ENCODE measurements around the gene CACNA1E. TPM values are rescaled to one million over a fixed set of nuclear protein-coding genes. Genes with fewer than 3 reads are reported as not detected.

Gene CACNA1E
- total and polyA plus RNA-seq, 2 experiments from 2014 or later, result 0.32 to 1.1 TPM

DNA sequence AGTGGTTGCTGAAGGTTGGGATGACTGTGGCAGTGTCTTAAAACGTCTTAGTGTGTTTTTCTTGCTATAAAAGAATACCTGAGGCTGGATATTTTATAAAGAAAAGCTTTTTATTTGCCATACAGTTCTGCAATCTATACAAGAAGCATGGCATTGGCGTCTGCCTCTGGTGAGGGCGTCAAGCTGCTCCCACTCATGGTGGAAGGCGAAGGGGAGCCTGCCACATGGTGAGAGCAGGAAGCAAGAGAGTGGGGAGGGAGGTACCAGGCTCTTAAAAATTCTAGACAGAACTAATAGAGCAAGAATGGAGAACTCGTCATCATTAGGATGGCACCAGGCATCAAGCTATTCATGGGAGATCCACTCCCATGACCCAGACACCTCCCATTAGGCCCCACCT lies 140.5 kb downstream of the CACNA1E start:
- no peaks in the 10 kb centered on the region for H4K20me1 ChIP-seq (replicated peaks; ENCODE audit: insufficient read depth)
- H3K36me3 ChIP-seq (ENCODE audit: insufficient read depth), result no peaks in the 10 kb centered on the region
- H3K4me3 Mint-ChIP-seq, result no peak overlapping the region
- no peaks in the 10 kb centered on the region for H3K79me2 ChIP-seq (replicated peaks; ENCODE audit: insufficient read depth)
- H3K4me1 Mint-ChIP-seq, result peaks cover 2% of the 10 kb centered on the region; the same call in 1 of the 3 replicates
- peaks cover 1% of the 10 kb centered on the region for H3K27me3 Mint-ChIP-seq (ENCODE audit: insufficient read depth, low read depth, poor library complexity)
- no peak overlapping the region for H3K27ac Mint-ChIP-seq
- H2AFZ ChIP-seq, result no peak overlapping the region
- no peak overlapping the region for H3K27ac ChIP-seq (ENCODE audit: low read depth)
- H3K4me2 ChIP-seq, result no peak overlapping the region
- H3K9me3 Mint-ChIP-seq, result no peaks in the 10 kb centered on the region
- no peaks in the 10 kb centered on the region for H3K27me3 ChIP-seq (ENCODE audit: insufficient read depth)
- H3F3A ChIP-seq (replicated peaks; ENCODE audit: low read depth), result no peaks in the 10 kb centered on the region
- no peaks in the 10 kb centered on the region for H3K4me1 ChIP-seq (ENCODE audit: insufficient read depth)
- no peak for ATAC-seq
- no peak for DNase-seq (ENCODE audit: low spot score)
- H3K36me3 Mint-ChIP-seq (ENCODE audit: low read depth), result no peaks in the 10 kb centered on the region
- peaks cover 18% of the 10 kb centered on the region for H3K9me2 ChIP-seq (ENCODE audit: insufficient read depth)
- TF ChIP-seq NANOG (IDR thresholded peaks at IDR 0.05; ENCODE audit: borderline replicate concordance) (no peak), EZH2 (IDR thresholded peaks at IDR 0.05; ENCODE audit: low read depth, unreplicated experiment) (no peak), JUNB (IDR thresholded peaks at IDR 0.05; ENCODE audit: unreplicated experiment) (no peak), EZH2phosphoT487 (IDR thresholded peaks at IDR 0.05; ENCODE audit: unreplicated experiment) (no peak), ZNF331 (CRISPR knock-in tag; IDR thresholded peaks at IDR 0.05; ENCODE audit: low read depth) (no peak), CREB1 (CRISPR knock-in tag; IDR thresholded peaks at IDR 0.05; ENCODE audit: low read depth) (no peak), ZNF114 (CRISPR knock-in tag; IDR thresholded peaks at IDR 0.05) (no peak), STAT1 (IDR thresholded peaks at IDR 0.05; ENCODE audit: unreplicated experiment) (no peak), POLR2AphosphoS5 (IDR thresholded peaks at IDR 0.05; ENCODE audit: low read depth) (no peak)
- TF ChIP-seq, protein P1, sequence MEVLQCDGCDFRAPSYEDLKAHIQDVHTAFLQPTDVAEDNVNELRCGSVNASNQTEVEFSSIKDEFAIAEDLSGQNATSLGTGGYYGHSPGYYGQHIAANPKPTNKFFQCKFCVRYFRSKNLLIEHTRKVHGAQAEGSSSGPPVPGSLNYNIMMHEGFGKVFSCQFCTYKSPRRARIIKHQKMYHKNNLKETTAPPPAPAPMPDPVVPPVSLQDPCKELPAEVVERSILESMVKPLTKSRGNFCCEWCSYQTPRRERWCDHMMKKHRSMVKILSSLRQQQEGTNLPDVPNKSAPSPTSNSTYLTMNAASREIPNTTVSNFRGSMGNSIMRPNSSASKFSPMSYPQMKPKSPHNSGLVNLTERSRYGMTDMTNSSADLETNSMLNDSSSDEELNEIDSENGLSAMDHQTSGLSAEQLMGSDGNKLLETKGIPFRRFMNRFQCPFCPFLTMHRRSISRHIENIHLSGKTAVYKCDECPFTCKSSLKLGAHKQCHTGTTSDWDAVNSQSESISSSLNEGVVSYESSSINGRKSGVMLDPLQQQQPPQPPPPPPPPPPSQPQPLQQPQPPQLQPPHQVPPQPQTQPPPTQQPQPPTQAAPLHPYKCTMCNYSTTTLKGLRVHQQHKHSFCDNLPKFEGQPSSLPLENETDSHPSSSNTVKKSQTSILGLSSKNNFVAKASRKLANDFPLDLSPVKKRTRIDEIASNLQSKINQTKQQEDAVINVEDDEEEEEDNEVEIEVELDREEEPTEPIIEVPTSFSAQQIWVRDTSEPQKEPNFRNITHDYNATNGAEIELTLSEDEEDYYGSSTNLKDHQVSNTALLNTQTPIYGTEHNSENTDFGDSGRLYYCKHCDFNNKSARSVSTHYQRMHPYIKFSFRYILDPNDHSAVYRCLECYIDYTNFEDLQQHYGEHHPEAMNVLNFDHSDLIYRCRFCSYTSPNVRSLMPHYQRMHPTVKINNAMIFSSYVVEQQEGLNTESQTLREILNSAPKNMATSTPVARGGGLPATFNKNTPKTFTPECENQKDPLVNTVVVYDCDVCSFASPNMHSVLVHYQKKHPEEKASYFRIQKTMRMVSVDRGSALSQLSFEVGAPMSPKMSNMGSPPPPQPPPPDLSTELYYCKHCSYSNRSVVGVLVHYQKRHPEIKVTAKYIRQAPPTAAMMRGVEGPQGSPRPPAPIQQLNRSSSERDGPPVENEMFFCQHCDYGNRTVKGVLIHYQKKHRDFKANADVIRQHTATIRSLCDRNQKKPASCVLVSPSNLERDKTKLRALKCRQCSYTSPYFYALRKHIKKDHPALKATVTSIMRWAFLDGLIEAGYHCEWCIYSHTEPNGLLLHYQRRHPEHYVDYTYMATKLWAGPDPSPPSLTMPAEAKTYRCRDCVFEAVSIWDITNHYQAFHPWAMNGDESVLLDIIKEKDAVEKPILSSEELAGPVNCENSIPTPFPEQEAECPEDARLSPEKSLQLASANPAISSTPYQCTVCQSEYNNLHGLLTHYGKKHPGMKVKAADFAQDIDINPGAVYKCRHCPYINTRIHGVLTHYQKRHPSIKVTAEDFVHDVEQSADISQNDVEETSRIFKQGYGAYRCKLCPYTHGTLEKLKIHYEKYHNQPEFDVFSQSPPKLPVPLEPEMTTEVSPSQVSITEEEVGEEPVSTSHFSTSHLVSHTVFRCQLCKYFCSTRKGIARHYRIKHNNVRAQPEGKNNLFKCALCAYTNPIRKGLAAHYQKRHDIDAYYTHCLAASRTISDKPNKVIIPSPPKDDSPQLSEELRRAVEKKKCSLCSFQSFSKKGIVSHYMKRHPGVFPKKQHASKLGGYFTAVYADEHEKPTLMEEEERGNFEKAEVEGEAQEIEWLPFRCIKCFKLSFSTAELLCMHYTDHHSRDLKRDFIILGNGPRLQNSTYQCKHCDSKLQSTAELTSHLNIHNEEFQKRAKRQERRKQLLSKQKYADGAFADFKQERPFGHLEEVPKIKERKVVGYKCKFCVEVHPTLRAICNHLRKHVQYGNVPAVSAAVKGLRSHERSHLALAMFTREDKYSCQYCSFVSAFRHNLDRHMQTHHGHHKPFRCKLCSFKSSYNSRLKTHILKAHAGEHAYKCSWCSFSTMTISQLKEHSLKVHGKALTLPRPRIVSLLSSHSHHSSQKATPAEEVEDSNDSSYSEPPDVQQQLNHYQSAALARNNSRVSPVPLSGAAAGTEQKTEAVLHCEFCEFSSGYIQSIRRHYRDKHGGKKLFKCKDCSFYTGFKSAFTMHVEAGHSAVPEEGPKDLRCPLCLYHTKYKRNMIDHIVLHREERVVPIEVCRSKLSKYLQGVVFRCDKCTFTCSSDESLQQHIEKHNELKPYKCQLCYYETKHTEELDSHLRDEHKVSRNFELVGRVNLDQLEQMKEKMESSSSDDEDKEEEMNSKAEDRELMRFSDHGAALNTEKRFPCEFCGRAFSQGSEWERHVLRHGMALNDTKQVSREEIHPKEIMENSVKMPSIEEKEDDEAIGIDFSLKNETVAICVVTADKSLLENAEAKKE (CRISPR knock-in tag; IDR thresholded peaks at IDR 0.05), result no peak
- TF ChIP-seq, protein P2, sequence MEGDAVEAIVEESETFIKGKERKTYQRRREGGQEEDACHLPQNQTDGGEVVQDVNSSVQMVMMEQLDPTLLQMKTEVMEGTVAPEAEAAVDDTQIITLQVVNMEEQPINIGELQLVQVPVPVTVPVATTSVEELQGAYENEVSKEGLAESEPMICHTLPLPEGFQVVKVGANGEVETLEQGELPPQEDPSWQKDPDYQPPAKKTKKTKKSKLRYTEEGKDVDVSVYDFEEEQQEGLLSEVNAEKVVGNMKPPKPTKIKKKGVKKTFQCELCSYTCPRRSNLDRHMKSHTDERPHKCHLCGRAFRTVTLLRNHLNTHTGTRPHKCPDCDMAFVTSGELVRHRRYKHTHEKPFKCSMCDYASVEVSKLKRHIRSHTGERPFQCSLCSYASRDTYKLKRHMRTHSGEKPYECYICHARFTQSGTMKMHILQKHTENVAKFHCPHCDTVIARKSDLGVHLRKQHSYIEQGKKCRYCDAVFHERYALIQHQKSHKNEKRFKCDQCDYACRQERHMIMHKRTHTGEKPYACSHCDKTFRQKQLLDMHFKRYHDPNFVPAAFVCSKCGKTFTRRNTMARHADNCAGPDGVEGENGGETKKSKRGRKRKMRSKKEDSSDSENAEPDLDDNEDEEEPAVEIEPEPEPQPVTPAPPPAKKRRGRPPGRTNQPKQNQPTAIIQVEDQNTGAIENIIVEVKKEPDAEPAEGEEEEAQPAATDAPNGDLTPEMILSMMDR (conservative IDR thresholded peaks at IDR 0.05; ENCODE audit: low read depth in 2 of 2), result no peak
- TF ChIP-seq, protein P3, sequence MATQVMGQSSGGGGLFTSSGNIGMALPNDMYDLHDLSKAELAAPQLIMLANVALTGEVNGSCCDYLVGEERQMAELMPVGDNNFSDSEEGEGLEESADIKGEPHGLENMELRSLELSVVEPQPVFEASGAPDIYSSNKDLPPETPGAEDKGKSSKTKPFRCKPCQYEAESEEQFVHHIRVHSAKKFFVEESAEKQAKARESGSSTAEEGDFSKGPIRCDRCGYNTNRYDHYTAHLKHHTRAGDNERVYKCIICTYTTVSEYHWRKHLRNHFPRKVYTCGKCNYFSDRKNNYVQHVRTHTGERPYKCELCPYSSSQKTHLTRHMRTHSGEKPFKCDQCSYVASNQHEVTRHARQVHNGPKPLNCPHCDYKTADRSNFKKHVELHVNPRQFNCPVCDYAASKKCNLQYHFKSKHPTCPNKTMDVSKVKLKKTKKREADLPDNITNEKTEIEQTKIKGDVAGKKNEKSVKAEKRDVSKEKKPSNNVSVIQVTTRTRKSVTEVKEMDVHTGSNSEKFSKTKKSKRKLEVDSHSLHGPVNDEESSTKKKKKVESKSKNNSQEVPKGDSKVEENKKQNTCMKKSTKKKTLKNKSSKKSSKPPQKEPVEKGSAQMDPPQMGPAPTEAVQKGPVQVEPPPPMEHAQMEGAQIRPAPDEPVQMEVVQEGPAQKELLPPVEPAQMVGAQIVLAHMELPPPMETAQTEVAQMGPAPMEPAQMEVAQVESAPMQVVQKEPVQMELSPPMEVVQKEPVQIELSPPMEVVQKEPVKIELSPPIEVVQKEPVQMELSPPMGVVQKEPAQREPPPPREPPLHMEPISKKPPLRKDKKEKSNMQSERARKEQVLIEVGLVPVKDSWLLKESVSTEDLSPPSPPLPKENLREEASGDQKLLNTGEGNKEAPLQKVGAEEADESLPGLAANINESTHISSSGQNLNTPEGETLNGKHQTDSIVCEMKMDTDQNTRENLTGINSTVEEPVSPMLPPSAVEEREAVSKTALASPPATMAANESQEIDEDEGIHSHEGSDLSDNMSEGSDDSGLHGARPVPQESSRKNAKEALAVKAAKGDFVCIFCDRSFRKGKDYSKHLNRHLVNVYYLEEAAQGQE (IDR thresholded peaks at IDR 0.05; ENCODE audit: unreplicated experiment), result no peak
- TF ChIP-seq, protein P4, sequence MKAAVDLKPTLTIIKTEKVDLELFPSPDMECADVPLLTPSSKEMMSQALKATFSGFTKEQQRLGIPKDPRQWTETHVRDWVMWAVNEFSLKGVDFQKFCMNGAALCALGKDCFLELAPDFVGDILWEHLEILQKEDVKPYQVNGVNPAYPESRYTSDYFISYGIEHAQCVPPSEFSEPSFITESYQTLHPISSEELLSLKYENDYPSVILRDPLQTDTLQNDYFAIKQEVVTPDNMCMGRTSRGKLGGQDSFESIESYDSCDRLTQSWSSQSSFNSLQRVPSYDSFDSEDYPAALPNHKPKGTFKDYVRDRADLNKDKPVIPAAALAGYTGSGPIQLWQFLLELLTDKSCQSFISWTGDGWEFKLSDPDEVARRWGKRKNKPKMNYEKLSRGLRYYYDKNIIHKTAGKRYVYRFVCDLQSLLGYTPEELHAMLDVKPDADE (IDR thresholded peaks at IDR 0.05), result no peak
- H3K4me3 ChIP-seq, result no peak overlapping the region
